Spleen (tissue), 11 donors: ENCODE results near the gene PTK6. TPM values are rescaled to one million over a fixed set of nuclear protein-coding genes. Genes with fewer than 3 reads are reported as not detected.
"Not testable (repeated sequence)": the region's sequence is repeated elsewhere in the genome, so short reads cannot be mapped to it uniquely, and the experiment has no call there.

Experiments used
- DNase-seq: peaks from one replicate; pipeline ENCODE4 v3.0.0-alpha.2; 2020
- H3K27ac ChIP-seq, 8 donors: fragments of 200-600 bp; sonication (generic) in 7 of 8; 1 replicate in 4 of 8; 2 replicates in 4 of 8; pipeline versions ENCODE4 v1.5.0 to v1.8.0; 2016 to 2021; ENCODE audit warnings: inconsistent platforms in 4 of 8, mild to moderate bottlenecking in 4 of 8, moderate library complexity in 1 of 8
- H3K27me3 ChIP-seq, 7 donors: fragments of 200-600 bp; sonication (generic) in 6 of 7; replicated peaks in 1 of 7; 1 replicate in 4 of 7; 2 replicates in 3 of 7; pipeline versions ENCODE4 v1.5.0 to v1.8.0; 2016 to 2021; ENCODE audit warnings: inconsistent platforms in 3 of 7, mild to moderate bottlenecking in 1 of 7
- H3K36me3 ChIP-seq, 6 donors: fragments of 200-600 bp; sonication (generic) in 5 of 6; 1 replicate in 4 of 6; 2 replicates in 2 of 6; pipeline versions ENCODE4 v1.5.0 to v1.8.0; 2016 to 2021; ENCODE audit warnings: inconsistent platforms in 2 of 6
- H3K4me1 ChIP-seq, 6 donors: fragments of 200-600 bp; sonication (generic) in 5 of 6; 1 replicate in 3 of 6; 2 replicates in 3 of 6; pipeline versions ENCODE4 v1.5.0 to v1.8.0; 2016 to 2021; ENCODE audit warnings: inconsistent platforms in 3 of 6
- H3K4me3 ChIP-seq, 8 donors: fragments of 200-600 bp; sonication (generic) in 7 of 8; 1 replicate in 4 of 8; 2 replicates in 4 of 8; pipeline versions ENCODE4 v1.5.0 to v1.8.0; 2016 to 2021; ENCODE audit warnings: inconsistent platforms in 4 of 8, mild to moderate bottlenecking in 4 of 8, moderate library complexity in 2 of 8
- H3K9me3 ChIP-seq, 8 donors: fragments of 200-600 bp; sonication (generic) in 7 of 8; 1 replicate in 4 of 8; 2 replicates in 4 of 8; pipeline versions ENCODE4 v1.5.0 to v1.8.0; 2016 to 2021; ENCODE audit warnings: inconsistent platforms in 4 of 8
- POLR2A ChIP-seq, 3 donors: fragments of 450-650 bp; IDR thresholded peaks; one replicate each; pipeline ENCODE4 v1.5.1; 2017; ENCODE audit warnings: antibody characterized with exemption in 3 of 3, mild to moderate bottlenecking in 1 of 3
- POLR2AphosphoS5 ChIP-seq, 3 donors: sonication (generic); formaldehyde crosslinking; IDR thresholded peaks; one replicate each; pipeline ENCODE4 v1.5.1; 2017; ENCODE audit warnings: antibody characterized with exemption in 3 of 3
- whole genome bisulfite sequencing, 5 donors: extraction: QIAGEN DNeasy Blood & Tissue Kit in 3 of 5; methylation state at CpG; one replicate each; pipeline versions ENCODE4 v1.1.5 to v1.1.7; 2013 to 2018; 5-methylcytosine and 5-hydroxymethylcytosine counted together
- intact Hi-C: fragments of 100-400 bp; cut with DNase I; formaldehyde crosslinking; loops from one replicate; pipeline ENCODE4 v1.15.0; 2023; ENCODE audit warnings: low total_unique reads
- polyA plus RNA-seq, 3 donors: library from polyadenylated mRNA; stranded (reverse); fragments of 200-250 nt; gene quantifications; one replicate each; pipeline ENCODE4 v1.2.1, GENCODE V29; 2013
- total RNA-seq, 7 donors: library from RNA; depleted of rRNA in 3 of 7; stranded (reverse); fragments of >200 nt in 3 of 7; fragmentation: NEBNext Ultra II Directional in 4 of 7; extraction: Animal tissue kit (Norgen Biotek cat#: 25700) in 4 of 7; gene quantifications; one replicate each; pipeline versions ENCODE4 v1.1.0 to v1.2.1, GENCODE V29; 2016 to 2021
- TF ChIP-seq, protein P1 (sequence below), 11 experiments: fragments of 200-600 bp in 7 of 11; fragments of 450-650 bp in 4 of 11; sonication (generic) in 4 of 11; IDR thresholded peaks in 8 of 11; conservative IDR thresholded peaks in 3 of 11; 1 replicate in 7 of 11; 2 replicates in 4 of 11; pipeline versions ENCODE4 v1.4.0 to v1.8.0; 2016 to 2021; ENCODE audit warnings: antibody characterized with exemption in 11 of 11, inconsistent platforms in 4 of 11, mild to moderate bottlenecking in 1 of 11
- donor health status: healthy with polysubstance abuse.
- donor health status: DM: no; HTN: no; CAD: no; lungs with moderate emphysema.
- donor health status: DM: no; HTN: no; CAD: no.
- donor health status: Bipolar disorder and iron deficiency.
- donor health status: healthy.
- donor health status: DM: no; HTN: no; CAD: no.
- donor health status: DM: yes; HTN: yes; CAD: no.

The PTK6 gene
- total and polyA plus RNA-seq, 10 donors: 0.20 to 1.0 (median 0.71) TPM

DNA sequence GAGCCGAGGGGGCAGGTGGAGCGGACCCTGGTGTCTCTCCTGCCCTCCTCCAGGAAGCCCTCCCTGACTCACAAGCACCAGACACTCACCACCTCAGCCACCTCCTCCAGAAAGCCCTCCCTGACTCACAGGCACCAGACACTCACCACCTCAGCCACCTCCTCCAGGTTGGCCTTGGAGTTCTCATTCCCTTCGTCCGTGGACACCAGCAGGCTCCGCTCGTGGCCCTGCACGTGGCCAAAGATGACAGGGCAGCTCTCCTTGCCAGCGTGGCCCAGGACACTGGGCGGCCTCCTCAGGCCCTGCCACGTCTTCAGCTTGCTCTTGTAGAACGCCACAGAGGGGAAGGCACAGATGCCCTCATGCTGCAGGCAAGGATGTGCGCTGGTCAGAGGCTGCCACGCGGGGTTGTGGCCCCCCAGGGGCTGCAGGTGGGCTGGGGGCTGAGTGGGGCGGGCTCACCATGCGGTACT lies 23.2 kb upstream of the PTK6 start:
- Histone ChIP-seq H3K36me3 (peaks cover 3 to 95% (median 68%) of the 10 kb centered on the region in 6 donors), H3K9me3 (no peaks in the 10 kb centered on the region), H3K4me3 (no peak overlapping the region), H3K27ac (no peak overlapping the region), H3K4me1 (peaks cover 0 to 22% (median 2%) of the 10 kb centered on the region in 6 donors), H3K27me3 (no peaks in the 10 kb centered on the region)
- DNase-seq: no peak
- 94 to 98% (median 97%) methylated on average over 12 to 16 of the region's 16 CpGs for WGBS, 5 donors
- TF ChIP-seq POLR2AphosphoS5 (IDR thresholded peaks at IDR 0.05) (no peak), POLR2A (IDR thresholded peaks at IDR 0.05) (no peak)
- TF ChIP-seq, protein P1, sequence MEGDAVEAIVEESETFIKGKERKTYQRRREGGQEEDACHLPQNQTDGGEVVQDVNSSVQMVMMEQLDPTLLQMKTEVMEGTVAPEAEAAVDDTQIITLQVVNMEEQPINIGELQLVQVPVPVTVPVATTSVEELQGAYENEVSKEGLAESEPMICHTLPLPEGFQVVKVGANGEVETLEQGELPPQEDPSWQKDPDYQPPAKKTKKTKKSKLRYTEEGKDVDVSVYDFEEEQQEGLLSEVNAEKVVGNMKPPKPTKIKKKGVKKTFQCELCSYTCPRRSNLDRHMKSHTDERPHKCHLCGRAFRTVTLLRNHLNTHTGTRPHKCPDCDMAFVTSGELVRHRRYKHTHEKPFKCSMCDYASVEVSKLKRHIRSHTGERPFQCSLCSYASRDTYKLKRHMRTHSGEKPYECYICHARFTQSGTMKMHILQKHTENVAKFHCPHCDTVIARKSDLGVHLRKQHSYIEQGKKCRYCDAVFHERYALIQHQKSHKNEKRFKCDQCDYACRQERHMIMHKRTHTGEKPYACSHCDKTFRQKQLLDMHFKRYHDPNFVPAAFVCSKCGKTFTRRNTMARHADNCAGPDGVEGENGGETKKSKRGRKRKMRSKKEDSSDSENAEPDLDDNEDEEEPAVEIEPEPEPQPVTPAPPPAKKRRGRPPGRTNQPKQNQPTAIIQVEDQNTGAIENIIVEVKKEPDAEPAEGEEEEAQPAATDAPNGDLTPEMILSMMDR (IDR thresholded peaks at IDR 0.05 in 8 of 11, conservative IDR thresholded peaks at IDR 0.05 in 3 of 11): no peak
- intact Hi-C loops: no loop called here

DNA sequence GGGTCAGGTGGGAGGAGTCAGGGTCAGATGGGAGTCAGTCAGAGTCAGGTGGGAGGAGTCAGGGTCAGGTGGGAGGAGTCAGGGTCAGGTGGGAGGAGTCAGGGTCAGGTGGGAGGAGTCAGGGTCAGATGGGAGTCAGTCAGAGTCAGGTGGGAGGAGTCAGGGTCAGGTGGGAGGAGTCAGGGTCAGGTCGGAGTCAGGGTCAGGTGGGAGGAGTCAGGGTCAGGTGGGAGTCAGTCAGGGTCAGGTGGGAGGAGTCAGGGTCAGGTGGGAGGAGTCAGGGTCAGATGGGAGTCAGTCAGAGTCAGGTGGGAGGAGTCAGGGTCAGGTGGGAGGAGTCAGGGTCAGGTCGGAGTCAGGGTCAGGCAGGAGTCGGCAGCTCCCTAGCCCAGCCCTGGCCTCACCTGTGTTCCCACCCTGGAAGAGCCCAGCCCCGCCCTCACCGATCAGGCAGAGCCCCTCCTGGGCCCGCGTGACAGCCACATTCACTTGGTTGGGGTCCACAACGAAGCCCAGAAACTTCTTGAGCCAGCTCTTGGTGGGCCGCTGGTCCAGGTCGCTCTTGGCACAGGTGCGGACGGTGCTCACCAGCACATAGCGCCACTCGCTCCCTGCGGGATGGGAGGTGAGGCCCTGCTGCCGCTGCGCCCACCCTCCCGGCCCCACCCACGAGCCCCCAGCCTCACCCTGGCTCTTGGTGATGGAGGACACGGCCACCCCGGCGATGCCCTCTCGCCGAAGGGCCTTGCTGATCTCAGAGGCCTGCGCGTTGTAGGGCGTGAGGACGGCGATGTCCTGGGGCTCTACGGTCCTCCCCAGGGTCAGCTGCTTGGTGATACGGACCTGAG lies 22.5 kb upstream of the PTK6 start:
- intact Hi-C loops, H3K27ac ChIP-seq, H3K27me3 ChIP-seq, H3K4me3 ChIP-seq, DNase-seq, H3K9me3 ChIP-seq: not testable (repeated sequence)
- 91 to 98% (median 95%) methylated on average over 19 to 31 of the region's 31 CpGs for WGBS, 5 donors
- Histone ChIP-seq H3K36me3 (peaks cover 3 to 88% (median 61%) of the 10 kb centered on the region in 6 donors), H3K4me1 (peaks cover 2 to 29% (median 8%) of the 10 kb centered on the region in 6 donors)

DNA sequence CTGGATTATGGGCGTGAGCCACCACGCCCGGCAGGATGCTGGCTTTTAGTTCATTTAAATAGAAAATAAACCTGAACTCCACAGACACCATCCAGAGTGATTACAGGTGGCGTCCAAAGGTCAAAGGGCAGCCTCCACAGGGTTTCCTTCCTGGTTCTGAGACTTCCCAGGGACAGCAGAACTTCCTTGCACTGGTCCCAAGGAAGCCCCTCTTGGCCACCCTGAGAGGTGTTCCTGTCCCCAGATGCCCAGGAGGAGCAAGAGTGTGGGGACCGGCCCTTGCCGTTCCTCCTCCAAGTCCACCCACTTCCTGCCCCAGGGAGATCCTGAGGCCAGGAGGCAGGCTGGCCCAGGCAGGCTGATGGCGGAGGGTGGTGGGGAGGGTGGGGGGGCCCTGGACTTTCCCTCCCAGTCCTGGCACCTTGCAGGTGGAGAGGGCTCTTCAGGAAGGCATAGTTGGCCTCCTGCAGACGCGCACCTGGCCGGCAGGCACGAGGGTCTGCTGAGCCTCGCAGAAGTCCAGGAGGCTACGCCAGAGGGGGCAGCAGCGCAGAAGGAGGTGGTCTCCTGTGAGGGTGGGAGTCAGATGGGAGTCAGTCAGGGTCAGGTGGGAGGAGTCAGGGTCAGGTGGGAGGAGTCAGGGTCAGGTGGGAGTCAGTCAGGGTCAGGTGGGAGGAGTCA lies 21.8 kb upstream of the PTK6 start:
- DNase-seq: no peak
- H3K36me3 ChIP-seq: peaks cover 3 to 81% (median 54%) of the 10 kb centered on the region in 6 donors
- WGBS, 5 donors: 85 to 96% (median 90%) methylated on average over 14 of the region's 14 CpGs

DNA sequence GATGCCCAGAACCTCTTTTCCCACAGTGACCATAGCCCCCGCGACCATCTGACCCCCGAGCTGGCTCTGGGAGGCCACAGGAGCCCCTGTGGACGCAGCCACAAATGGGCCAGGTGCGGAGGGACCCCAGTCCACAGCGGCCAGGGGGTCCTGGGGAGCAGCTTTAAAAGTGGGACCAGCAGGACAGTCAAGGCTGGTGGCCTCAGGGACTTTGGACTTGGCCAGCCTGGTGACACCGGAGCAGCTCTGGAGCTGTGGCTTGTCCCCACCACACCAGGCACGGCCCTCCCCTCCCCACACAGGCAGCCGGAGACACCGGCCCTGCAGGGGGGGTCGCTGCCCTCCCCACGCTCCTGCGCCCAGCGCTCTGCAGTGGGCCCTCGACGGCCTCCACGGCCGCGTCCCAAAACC lies 20.3 kb upstream of the PTK6 start:
- intact Hi-C loops: no loop called here
- no peak for DNase-seq
- H3K9me3 ChIP-seq: no peaks in the 10 kb centered on the region
- no peak overlapping the region for H3K27ac ChIP-seq
- TF ChIP-seq, protein P1 (IDR thresholded peaks at IDR 0.05 in 8 of 11, conservative IDR thresholded peaks at IDR 0.05 in 3 of 11): no peak
- TF ChIP-seq POLR2A (IDR thresholded peaks at IDR 0.05) (no peak), POLR2AphosphoS5 (IDR thresholded peaks at IDR 0.05) (no peak)
- peaks cover 3 to 66% (median 39%) of the 10 kb centered on the region in 6 donors for H3K36me3 ChIP-seq
- H3K4me3 ChIP-seq: no peak overlapping the region
- 89 to 97% (median 92%) methylated on average over 16 to 19 of the region's 19 CpGs for WGBS, 5 donors
- H3K27me3 ChIP-seq: peaks cover 0 to 24% (median 5%) of the 10 kb centered on the region in 7 donors
- peaks cover 6 to 41% (median 29%) of the 10 kb centered on the region in 6 donors for H3K4me1 ChIP-seq

More for the DNA sequence above, 21.8 kb upstream of the PTK6 start:
- no peaks in the 10 kb centered on the region for H3K9me3 ChIP-seq
- no peak for TF ChIP-seq POLR2AphosphoS5 (IDR thresholded peaks at IDR 0.05)
- no peak for TF ChIP-seq POLR2A (IDR thresholded peaks at IDR 0.05)
- TF ChIP-seq, protein P1 (IDR thresholded peaks at IDR 0.05 in 8 of 11, conservative IDR thresholded peaks at IDR 0.05 in 3 of 11): no peak
- peaks cover 0 to 9% (median 1%) of the 10 kb centered on the region in 7 donors for H3K27me3 ChIP-seq
- peaks cover 6 to 36% (median 16%) of the 10 kb centered on the region in 6 donors for H3K4me1 ChIP-seq
- intact Hi-C loops: no loop called here
- H3K4me3 ChIP-seq: no peak overlapping the region
- no peak overlapping the region for H3K27ac ChIP-seq
